Measurements from ENCODE around the gene MCAT.

The MCAT gene

DNA sequence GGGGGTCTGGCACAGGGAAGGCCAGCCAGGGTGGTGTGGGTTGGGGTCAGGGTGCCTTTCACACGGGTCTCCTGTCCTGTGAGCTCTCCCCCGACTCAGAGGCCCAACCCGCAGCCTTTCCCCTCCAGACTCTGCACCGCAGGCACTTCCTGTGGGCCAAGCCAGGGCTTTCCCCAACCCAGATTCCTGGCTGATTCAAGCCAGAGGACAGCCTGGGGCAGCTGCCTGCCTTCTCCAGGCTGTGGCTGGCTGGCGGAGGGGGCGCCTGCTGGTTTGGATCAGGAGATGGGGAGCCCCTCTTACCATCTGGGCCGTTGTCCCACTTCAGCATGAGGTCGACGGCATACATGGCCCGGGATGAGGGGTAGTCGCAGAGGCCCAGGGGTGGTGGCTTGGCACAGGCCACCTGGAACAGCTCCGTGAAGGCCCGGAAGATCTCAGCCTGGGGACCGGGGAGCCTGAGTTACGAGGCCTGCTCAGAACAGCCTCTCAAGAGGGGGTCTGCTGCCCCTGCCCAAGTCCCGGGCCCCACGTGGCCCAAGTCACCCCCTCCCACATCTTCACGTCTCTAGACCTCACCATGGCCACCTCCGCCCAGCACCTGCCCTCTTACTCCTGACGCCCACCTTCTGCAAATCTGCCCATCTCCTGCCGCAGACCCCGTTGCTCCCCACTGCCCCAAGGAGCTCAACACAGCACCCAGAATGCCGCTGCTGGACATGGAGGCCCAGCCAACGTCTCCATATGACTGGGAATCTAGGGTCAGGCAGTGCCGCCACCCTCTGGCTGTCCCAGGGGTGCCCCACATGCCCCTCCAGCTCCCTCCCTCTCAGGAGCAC, 25.5 kb upstream of the MCAT start:
- TF ChIP-seq, protein P1, sequence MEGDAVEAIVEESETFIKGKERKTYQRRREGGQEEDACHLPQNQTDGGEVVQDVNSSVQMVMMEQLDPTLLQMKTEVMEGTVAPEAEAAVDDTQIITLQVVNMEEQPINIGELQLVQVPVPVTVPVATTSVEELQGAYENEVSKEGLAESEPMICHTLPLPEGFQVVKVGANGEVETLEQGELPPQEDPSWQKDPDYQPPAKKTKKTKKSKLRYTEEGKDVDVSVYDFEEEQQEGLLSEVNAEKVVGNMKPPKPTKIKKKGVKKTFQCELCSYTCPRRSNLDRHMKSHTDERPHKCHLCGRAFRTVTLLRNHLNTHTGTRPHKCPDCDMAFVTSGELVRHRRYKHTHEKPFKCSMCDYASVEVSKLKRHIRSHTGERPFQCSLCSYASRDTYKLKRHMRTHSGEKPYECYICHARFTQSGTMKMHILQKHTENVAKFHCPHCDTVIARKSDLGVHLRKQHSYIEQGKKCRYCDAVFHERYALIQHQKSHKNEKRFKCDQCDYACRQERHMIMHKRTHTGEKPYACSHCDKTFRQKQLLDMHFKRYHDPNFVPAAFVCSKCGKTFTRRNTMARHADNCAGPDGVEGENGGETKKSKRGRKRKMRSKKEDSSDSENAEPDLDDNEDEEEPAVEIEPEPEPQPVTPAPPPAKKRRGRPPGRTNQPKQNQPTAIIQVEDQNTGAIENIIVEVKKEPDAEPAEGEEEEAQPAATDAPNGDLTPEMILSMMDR (IDR thresholded peaks at IDR 0.05; ENCODE audit: low read depth, low read length, missing control alignments), result no peak
- no peak for DNase-seq (ENCODE audit: low read depth)
- in situ Hi-C loops (cut with HindIII; ENCODE audit: low sequenced_read_pairs), result no loop called here
- no peak overlapping the region for H3K4me3 ChIP-seq (ENCODE audit: low read depth, low read length)

DNA sequence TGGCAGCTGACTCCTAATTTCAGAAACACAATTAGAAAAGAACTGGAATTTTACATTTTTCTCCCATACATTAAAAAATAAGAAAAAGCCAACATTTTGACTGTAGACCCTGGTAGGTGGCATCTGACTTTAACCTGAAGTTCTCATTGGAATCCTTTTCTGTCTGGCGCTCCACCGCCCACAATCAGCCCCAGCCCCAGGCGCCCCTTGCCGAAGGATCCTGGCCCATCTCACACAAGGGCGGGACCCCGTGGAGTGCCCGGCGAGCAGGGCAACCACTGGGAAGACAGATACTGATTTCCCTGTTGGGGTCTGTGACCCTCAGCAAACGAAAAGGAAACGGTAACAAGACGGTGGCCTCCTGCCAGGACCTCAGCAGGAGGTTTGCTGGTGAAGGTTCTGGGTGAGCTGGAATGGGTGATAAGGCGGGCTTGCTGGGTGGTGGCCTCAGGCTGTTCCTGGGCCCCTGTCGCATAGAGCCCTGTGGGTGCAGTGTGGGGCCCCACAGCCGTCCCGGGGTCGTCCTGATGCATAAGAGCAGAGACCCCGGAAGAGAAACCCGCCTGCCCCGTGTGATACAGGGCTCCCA, 23.9 kb upstream of the MCAT start:
- H3K4me3 ChIP-seq (ENCODE audit: low read depth, low read length), result no peak overlapping the region
- TF ChIP-seq, protein P1 (IDR thresholded peaks at IDR 0.05; ENCODE audit: low read depth, low read length, missing control alignments), result no peak
- DNase-seq (ENCODE audit: low read depth), result no peak
- in situ Hi-C loops (cut with HindIII; ENCODE audit: low sequenced_read_pairs), result no loop called here

DNA sequence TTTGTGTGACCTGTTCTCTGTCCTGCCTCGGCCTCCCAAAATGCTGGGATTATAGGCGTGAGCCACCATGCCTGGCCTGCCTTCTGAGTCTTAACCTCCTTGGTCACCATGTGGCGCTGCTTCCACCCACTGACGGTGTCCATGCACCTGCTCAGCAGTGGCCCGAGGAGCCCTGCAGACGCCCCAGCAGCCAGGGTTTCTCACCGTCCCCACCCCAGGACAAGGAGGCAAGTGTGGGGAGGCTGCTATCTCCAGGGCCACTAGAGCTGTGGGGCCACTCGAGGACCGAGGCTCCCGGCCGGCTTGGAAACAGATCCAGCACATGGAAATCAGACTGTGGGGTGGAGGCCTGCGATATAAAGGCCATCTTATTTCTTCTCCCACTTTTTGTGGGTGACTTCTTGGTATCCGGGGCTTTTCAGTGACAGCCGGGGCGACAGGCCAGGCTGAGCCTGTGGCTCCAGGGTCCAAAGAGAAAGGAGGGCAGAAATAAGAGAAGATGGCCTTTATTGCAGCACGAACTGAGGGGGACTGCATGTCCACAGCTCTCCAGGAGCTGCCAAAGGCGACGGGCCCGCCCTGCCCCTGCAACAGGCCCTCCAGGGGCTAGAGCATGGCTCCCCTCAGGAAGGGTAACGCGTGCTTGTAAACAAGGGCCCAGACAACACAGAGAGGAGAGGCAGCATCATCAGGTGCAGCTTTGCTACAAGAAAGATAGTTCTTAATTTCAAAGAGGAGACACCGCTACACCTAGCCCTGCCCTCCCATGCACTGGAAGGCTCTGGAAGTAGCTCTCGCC, 23.1 kb upstream of the MCAT start:
- no peak overlapping the region for H3K4me3 ChIP-seq (ENCODE audit: low read depth, low read length)
- in situ Hi-C loops (cut with HindIII; ENCODE audit: low sequenced_read_pairs), result no loop called here
- TF ChIP-seq, protein P1 (IDR thresholded peaks at IDR 0.05; ENCODE audit: low read depth, low read length, missing control alignments), result no peak
- DNase-seq (ENCODE audit: low read depth), result no peak

DNA sequence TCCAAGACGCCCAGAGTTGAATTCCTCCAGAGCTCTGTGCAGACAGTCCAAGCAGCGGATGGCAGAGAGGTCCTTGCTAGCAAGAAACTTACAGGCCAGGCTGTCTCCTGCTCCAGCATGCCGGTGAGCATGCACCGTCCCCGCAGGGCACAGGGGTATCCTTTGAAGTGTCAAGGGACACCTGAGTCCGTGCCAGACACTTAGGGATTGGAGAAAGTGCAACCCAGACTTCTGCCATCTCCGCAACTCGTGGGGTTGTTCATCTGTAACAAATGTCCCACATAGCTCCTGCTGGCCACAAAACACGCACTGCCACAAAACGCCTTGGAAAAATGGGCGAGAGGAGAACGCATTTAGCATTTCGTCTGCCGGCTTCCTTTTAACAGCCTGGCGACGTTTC, 21.4 kb upstream of the MCAT start:
- H3K4me3 ChIP-seq (ENCODE audit: low read depth, low read length), result no peak overlapping the region
- in situ Hi-C loops (cut with HindIII; ENCODE audit: low sequenced_read_pairs), result no loop called here
- TF ChIP-seq, protein P1 (IDR thresholded peaks at IDR 0.05; ENCODE audit: low read depth, low read length, missing control alignments), result no peak
- DNase-seq (ENCODE audit: low read depth), result no peak

DNA sequence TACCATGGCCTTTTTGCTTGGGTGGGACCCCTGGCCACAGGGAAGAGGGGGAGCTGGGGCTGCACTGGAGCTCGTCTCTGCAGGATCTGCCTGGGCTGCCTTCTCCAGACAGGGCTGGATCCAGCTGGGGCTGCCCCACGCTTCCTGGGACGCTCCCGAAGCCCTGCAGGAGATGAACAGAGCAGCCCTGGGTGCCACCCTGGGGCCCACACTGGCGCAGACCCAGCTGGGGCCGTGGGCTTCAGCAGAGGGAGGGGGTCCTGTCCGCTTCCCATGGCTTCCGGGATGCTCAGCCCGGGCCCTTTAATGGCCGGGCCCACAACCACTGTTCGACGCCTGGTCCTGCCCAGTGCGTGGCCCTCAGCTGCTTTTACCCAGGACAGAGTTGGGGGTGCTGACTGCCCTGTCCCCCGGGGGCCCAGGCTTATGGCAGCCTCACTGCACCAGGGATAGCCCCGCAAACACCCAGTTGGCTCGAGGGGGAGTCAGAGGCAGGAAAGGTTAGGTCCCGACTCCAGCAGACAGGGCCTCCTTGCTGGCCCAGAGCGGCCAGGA, 20.1 kb upstream of the MCAT start:
- in situ Hi-C loops (cut with HindIII; ENCODE audit: low sequenced_read_pairs), result no loop called here
- TF ChIP-seq, protein P1 (IDR thresholded peaks at IDR 0.05; ENCODE audit: low read depth, low read length, missing control alignments), result no peak
- no peak for DNase-seq (ENCODE audit: low read depth)
- H3K4me3 ChIP-seq (ENCODE audit: low read depth, low read length), result no peak overlapping the region

DNA sequence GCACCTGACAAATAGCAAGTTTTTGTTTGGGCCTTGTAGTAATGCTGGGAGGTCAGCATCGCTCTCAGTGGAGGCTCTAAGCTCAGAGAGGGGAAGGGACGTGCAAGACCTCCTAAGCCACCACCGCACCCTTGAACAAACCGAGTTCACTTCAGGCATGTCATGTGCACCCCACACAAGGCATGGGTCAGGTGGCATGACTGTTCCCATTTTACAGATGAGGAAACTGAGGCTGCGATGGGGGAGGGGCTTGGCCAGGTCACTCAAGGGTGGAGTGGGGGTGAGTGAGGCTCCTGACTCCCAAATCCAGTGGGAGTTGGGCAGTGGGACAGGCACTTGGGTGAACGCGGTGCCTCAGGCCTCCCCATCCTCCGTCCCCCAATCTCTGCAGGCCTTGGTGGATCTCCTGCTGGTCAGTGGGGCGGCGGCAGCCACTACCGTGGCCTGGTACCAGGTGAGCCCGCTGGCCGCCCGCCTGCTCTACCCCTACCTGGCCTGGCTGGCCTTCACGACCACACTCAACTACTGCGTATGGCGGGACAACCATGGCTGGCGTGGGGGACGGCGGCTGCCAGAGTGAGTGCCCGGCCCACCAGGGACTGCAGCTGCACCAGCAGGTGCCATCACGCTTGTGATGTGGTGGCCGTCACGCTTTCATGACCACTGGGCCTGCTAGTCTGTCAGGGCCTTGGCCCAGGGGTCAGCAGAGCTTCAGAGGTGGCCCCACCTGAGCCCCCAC, 19.4 kb upstream of the MCAT start:
- in situ Hi-C loops (cut with HindIII; ENCODE audit: low sequenced_read_pairs), result no loop called here
- no peak for DNase-seq (ENCODE audit: low read depth)
- TF ChIP-seq, protein P1 (IDR thresholded peaks at IDR 0.05; ENCODE audit: low read depth, low read length, missing control alignments), result no peak
- no peak overlapping the region for H3K4me3 ChIP-seq (ENCODE audit: low read depth, low read length)

All from astrocyte of the cerebellum (primary cell).